Neural progenitor cell (in vitro differentiated cells): ENCODE results near the gene KRTAP10-5.
"Not testable (repeated sequence)": the region's sequence is repeated elsewhere in the genome, so short reads cannot be mapped to it uniquely, and the experiment has no call there.

ENCODE experiments used
- EZH2 ChIP-seq: fragments of 200-600 bp; sonication (generic); IDR thresholded peaks from 2 replicates; pipeline ENCODE4 v1.6.1; 2017; ENCODE audit warnings: antibody characterized with exemption, mild to moderate bottlenecking, moderate library complexity
- TF ChIP-seq, protein P1 (sequence below): fragments of 200-600 bp; sonication (generic); IDR thresholded peaks from 2 replicates; pipeline ENCODE4 v1.5.1; 2017; ENCODE audit warnings: antibody characterized with exemption, mild to moderate bottlenecking

DNA sequence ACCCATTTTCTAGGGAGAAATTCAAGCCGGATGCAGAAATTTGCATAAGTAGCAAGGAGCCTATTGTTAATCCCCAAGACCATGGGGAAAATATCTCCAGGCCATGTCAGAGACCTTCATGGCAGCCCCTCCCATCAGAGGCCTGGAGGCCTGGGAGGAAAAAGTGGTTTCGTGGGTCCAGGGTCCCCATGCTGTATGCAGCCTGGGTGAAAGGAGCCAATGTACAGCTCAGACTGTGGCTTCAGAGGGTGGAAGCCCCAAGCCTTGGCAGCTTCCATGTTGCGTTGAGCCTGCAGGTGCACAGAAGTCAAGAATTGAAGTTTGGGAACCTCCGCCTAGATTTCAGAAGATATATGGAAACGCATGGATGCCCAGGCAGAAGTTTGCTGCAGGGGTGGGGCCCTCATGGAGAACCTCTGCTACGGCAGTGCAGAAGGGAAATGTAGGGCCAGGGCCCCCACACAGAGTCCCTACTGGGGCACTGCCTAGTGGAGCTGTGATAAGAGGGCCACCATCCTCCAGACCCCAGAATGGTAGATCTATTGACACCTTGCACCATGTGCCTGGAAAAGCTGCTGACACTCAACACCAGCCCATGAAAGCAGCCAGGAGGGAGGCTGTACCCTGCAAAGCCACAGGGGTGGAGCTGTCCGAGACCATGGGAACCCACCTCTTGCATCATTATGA, 29.9 kb upstream of the KRTAP10-5 start:
- not testable (repeated sequence) for TF ChIP-seq EZH2
- TF ChIP-seq, protein P1, sequence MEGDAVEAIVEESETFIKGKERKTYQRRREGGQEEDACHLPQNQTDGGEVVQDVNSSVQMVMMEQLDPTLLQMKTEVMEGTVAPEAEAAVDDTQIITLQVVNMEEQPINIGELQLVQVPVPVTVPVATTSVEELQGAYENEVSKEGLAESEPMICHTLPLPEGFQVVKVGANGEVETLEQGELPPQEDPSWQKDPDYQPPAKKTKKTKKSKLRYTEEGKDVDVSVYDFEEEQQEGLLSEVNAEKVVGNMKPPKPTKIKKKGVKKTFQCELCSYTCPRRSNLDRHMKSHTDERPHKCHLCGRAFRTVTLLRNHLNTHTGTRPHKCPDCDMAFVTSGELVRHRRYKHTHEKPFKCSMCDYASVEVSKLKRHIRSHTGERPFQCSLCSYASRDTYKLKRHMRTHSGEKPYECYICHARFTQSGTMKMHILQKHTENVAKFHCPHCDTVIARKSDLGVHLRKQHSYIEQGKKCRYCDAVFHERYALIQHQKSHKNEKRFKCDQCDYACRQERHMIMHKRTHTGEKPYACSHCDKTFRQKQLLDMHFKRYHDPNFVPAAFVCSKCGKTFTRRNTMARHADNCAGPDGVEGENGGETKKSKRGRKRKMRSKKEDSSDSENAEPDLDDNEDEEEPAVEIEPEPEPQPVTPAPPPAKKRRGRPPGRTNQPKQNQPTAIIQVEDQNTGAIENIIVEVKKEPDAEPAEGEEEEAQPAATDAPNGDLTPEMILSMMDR, result not testable (repeated sequence)
